GM18909 (cell line): Measurements from ENCODE around the gene CFAP43.
"Not testable (repeated sequence)": the region's sequence is repeated elsewhere in the genome, so short reads cannot be mapped to it uniquely, and the experiment has no call there.

ENCODE experiments used
- ATAC-seq: cut with Tn5 transposase; IDR thresholded peaks from one replicate; pipeline ENCODE4 v1.9.1; 2021; ENCODE audit warnings: mild to moderate bottlenecking; ENCODE audit not compliant: unreplicated experiment, poor library complexity

Gene CFAP43

GRCh38 chr10:104230490-104230889, 1.7 kb downstream of the CFAP43 start:
- ATAC-seq = no peak

- ATAC-seq = no peak
These were observed 8.9 kb downstream of the CFAP43 start for GRCh38 chr10:104223304-104223703.

- ATAC-seq = no peak
These were observed 11.6 kb downstream of the CFAP43 start for GRCh38 chr10:104220522-104220921.

GRCh38 chr10:104218751-104219150, 13.4 kb downstream of the CFAP43 start:
- no peak for ATAC-seq

GRCh38 chr10:104216631-104217030, 15.5 kb downstream of the CFAP43 start:
- ATAC-seq = no peak

- ATAC-seq = no peak
These were observed 22.5 kb downstream of the CFAP43 start for GRCh38 chr10:104209575-104210198.

- ATAC-seq = no peak
These were observed 23.4 kb downstream of the CFAP43 start for GRCh38 chr10:104208730-104209129.

- ATAC-seq = no peak
These were observed 29.9 kb downstream of the CFAP43 start for GRCh38 chr10:104202231-104202630.

- ATAC-seq = no peak
These were observed 30.5 kb downstream of the CFAP43 start for GRCh38 chr10:104201636-104202035.

GRCh38 chr10:104199567-104199966, 32.6 kb downstream of the CFAP43 start:
- ATAC-seq = no peak

GRCh38 chr10:104197364-104197763, 34.8 kb downstream of the CFAP43 start:
- ATAC-seq = no peak

- no peak for ATAC-seq
These were observed 36.5 kb downstream of the CFAP43 start for GRCh38 chr10:104195706-104196105.

- no peak for ATAC-seq
These were observed 38.4 kb downstream of the CFAP43 start for GRCh38 chr10:104193787-104194186.

GRCh38 chr10:104190695-104191094, 41.5 kb downstream of the CFAP43 start:
- ATAC-seq = no peak

GRCh38 chr10:104183682-104184081, 48.5 kb downstream of the CFAP43 start:
- ATAC-seq = no peak

- not testable (repeated sequence) for ATAC-seq
These were observed 58.0 kb downstream of the CFAP43 start for GRCh38 chr10:104174136-104174535.

- no peak for ATAC-seq
These were observed 61.4 kb downstream of the CFAP43 start for GRCh38 chr10:104170610-104171254.

GRCh38 chr10:104155591-104155990, 76.6 kb downstream of the CFAP43 start:
- ATAC-seq = no peak

GRCh38 chr10:104151737-104152136, 80.4 kb downstream of the CFAP43 start:
- ATAC-seq = no peak

GRCh38 chr10:104150139-104150538, 82.0 kb downstream of the CFAP43 start:
- no peak for ATAC-seq

GRCh38 chr10:104146882-104147281, 85.3 kb downstream of the CFAP43 start:
- ATAC-seq = no peak

GRCh38 chr10:104144931-104145330, 87.2 kb downstream of the CFAP43 start:
- ATAC-seq = no peak
